Measurements from ENCODE around the gene C10orf71. TPM values are rescaled to one million over a fixed set of nuclear protein-coding genes. Genes with fewer than 3 reads are reported as not detected.

Gene C10orf71
- total and polyA plus RNA-seq, 7 experiments from 2014 or later = not detected

DNA sequence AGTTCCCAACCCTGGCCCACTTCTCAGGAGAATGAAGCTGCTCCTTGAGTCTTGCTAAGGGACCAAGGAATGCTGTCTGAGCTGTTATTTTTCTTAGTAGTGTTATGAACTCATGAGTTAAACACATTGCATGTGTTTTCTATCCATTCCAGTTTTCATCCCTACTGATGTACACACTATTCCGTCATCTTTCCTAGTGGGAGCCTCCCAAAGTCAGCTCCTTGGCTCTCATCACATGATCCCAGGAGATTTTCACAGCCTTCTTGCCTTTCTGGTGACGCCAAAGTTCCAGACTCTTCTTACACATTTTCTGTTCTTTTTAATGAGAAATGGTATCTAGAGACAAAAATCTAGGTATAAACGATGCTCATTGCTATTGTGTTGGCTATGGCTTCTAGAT lies 8.4 kb upstream of the C10orf71 start:
- intact Hi-C loops (cut with micrococcal nuclease) = no loop called here
- no peaks in the 10 kb centered on the region for H3K9me3 Mint-ChIP-seq
- CTCF ChIA-PET = no interaction called here

DNA sequence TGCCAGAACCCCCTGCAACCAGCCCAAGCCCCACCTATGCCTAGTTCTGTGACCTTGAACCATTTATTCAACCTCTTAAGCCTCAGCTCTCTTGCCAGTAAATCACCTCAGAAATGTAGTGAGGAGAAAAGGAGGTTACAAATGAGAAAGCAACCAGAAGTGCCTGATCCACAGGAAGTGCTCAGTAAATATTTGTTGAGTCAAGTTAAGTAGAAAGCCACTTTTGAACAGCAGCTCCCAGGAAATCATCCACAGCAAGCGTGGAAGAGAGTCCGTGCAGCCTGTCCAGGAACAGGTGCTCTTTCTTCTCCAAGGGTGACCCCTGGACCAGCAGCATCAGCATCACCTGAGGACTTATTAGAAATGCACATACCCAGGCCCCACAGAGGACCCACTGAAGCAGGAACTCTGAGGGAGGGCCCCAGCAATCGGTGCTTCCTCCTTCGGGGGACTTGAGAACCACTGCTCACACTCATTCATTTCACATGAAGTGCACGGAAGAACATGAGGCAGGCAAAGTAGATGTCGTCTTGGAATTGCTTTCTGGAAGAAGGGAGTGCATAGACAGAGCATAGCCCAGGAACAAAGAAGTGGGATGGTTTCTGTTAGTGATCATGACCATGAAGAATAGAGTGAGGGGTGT lies 6.3 kb upstream of the C10orf71 start:
- Histone ChIP-seq H3K9me3 (ENCODE audit: control insufficient read depth in 2 of 3, low read length in 3 of 3) (no peaks in the 10 kb centered on the region), H3K27ac (ENCODE audit: low read depth, low read length) (no peak overlapping the region), H3K36me3 (ENCODE audit: control insufficient read depth in 2 of 3, insufficient read depth in 3 of 3, low read length in 3 of 3) (no peaks in the 10 kb centered on the region), H3K4me1 (ENCODE audit: control insufficient read depth in 2 of 2, insufficient read depth in 2 of 2, low read length in 2 of 2) (no peaks in the 10 kb centered on the region), H3K27me3 (ENCODE audit: control insufficient read depth in 2 of 2, insufficient read depth in 2 of 2, low read length in 2 of 2) (no peaks in the 10 kb centered on the region), H3K4me3 (ENCODE audit: low read length) (no peak overlapping the region)
- Mint-ChIP-seq H3K36me3 (no peaks in the 10 kb centered on the region), H3K9me3 (no peaks in the 10 kb centered on the region), H3K4me1 (peaks cover 0 to 2% (median 0%) of the 10 kb centered on the region in 7 donors), H3K27me3 (peaks cover 5 to 21% (median 10%) of the 10 kb centered on the region in 5 donors), H3K27ac (no peak overlapping the region), H3K4me3 (no peak overlapping the region)
- POLR2A ChIA-PET = no interaction called here
- ATAC-seq (no peak), DNase-seq (no peak)
- intact Hi-C loops (cut with micrococcal nuclease) = no loop called here
- CTCF ChIA-PET = no interaction called here

More for the DNA sequence above, 8.4 kb upstream of the C10orf71 start:
- Histone ChIP-seq H3K27me3 (ENCODE audit: control insufficient read depth in 2 of 2, insufficient read depth in 2 of 2, low read length in 2 of 2) (no peaks in the 10 kb centered on the region), H3K4me1 (ENCODE audit: control insufficient read depth in 2 of 2, insufficient read depth in 2 of 2, low read length in 2 of 2) (no peaks in the 10 kb centered on the region), H3K9me3 (ENCODE audit: control insufficient read depth in 2 of 3, low read length in 3 of 3) (no peaks in the 10 kb centered on the region), H3K27ac (ENCODE audit: low read depth, low read length) (no peak overlapping the region), H3K4me3 (ENCODE audit: low read length) (no peak overlapping the region), H3K36me3 (ENCODE audit: control insufficient read depth in 2 of 3, insufficient read depth in 3 of 3, low read length in 3 of 3) (no peaks in the 10 kb centered on the region)
- Mint-ChIP-seq H3K4me1 (peaks cover 0 to 2% (median 0%) of the 10 kb centered on the region in 7 donors), H3K4me3 (no peak overlapping the region), H3K27ac (no peak overlapping the region), H3K36me3 (no peaks in the 10 kb centered on the region), H3K27me3 (peaks cover 5 to 21% (median 10%) of the 10 kb centered on the region in 5 donors)
- POLR2A ChIA-PET = no interaction called here
- ATAC-seq (no peak), DNase-seq (no peak)

DNA sequence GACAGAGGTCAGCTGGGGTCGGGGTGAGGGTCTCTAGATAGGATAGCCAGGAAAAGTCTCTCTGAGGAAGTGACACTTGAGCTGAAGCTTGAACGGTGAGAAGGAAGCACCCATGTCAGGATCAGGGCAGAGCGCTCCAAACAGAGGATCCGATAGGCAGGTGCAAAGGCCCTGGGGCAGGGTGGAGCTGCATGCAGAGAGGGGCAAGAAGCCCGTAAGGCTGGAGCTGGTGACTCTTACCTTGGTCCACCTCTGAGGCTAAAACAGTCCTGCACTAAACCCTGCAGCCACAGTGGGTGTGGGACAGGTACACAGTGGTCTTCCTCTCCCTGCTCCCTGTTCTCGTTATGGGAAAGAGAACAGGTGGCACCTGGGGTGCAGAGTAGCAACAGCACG lies 5.8 kb upstream of the C10orf71 start:
- CTCF ChIA-PET = no interaction called here
- peaks cover 0 to 2% (median 0%) of the 10 kb centered on the region in 7 donors for H3K4me1 Mint-ChIP-seq
- intact Hi-C loops (cut with micrococcal nuclease) = no loop called here

DNA sequence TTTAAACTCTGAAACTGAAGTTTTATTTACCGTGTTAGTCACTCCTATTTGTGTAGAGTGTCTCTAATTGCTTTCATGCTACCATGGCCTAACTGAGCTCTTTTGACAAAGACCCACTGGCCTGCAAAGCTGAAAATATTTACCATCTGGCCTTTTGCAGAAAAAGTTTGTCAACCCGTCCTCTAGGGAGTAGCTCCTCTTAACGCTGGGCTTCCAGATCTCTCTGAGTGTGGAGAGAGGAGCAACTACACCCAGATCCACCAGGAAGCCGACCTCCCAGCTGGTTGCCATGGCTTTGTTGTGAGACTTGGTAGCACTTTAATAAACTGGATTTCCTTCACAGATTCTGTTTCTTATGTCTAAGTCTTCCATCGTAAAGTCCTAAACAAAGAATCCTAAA lies 4.2 kb upstream of the C10orf71 start:
- ATAC-seq (no peak), DNase-seq (no peak)
- Histone ChIP-seq H3K36me3 (ENCODE audit: control insufficient read depth in 2 of 3, insufficient read depth in 3 of 3, low read length in 3 of 3) (no peaks in the 10 kb centered on the region), H3K4me3 (ENCODE audit: low read length) (no peak overlapping the region), H3K9me3 (ENCODE audit: control insufficient read depth in 2 of 3, low read length in 3 of 3) (no peaks in the 10 kb centered on the region), H3K27ac (ENCODE audit: low read depth, low read length) (no peak overlapping the region), H3K4me1 (ENCODE audit: control insufficient read depth in 2 of 2, insufficient read depth in 2 of 2, low read length in 2 of 2) (no peaks in the 10 kb centered on the region), H3K27me3 (ENCODE audit: control insufficient read depth in 2 of 2, insufficient read depth in 2 of 2, low read length in 2 of 2) (no peaks in the 10 kb centered on the region)
- POLR2A ChIA-PET = no interaction called here
- Mint-ChIP-seq H3K27me3 (peaks cover 5 to 21% (median 10%) of the 10 kb centered on the region in 5 donors), H3K9me3 (no peaks in the 10 kb centered on the region), H3K4me3 (no peak overlapping the region), H3K36me3 (no peaks in the 10 kb centered on the region), H3K27ac (no peak overlapping the region), H3K4me1 (peaks cover 0 to 3% (median 0%) of the 10 kb centered on the region in 7 donors)
- intact Hi-C loops (cut with micrococcal nuclease) = no loop called here
- CTCF ChIA-PET = no interaction called here

More for the DNA sequence above, 5.8 kb upstream of the C10orf71 start:
- Histone ChIP-seq H3K27ac (ENCODE audit: low read depth, low read length) (no peak overlapping the region), H3K4me1 (ENCODE audit: control insufficient read depth in 2 of 2, insufficient read depth in 2 of 2, low read length in 2 of 2) (no peaks in the 10 kb centered on the region), H3K36me3 (ENCODE audit: control insufficient read depth in 2 of 3, insufficient read depth in 3 of 3, low read length in 3 of 3) (no peaks in the 10 kb centered on the region), H3K27me3 (ENCODE audit: control insufficient read depth in 2 of 2, insufficient read depth in 2 of 2, low read length in 2 of 2) (no peaks in the 10 kb centered on the region), H3K9me3 (ENCODE audit: control insufficient read depth in 2 of 3, low read length in 3 of 3) (no peaks in the 10 kb centered on the region), H3K4me3 (ENCODE audit: low read length) (no peak overlapping the region)
- Mint-ChIP-seq H3K4me3 (no peak overlapping the region), H3K27me3 (peaks cover 5 to 21% (median 10%) of the 10 kb centered on the region in 5 donors), H3K36me3 (no peaks in the 10 kb centered on the region), H3K27ac (no peak overlapping the region), H3K9me3 (no peaks in the 10 kb centered on the region)
- no peak for ATAC-seq
- POLR2A ChIA-PET = no interaction called here
- no peak for DNase-seq

DNA sequence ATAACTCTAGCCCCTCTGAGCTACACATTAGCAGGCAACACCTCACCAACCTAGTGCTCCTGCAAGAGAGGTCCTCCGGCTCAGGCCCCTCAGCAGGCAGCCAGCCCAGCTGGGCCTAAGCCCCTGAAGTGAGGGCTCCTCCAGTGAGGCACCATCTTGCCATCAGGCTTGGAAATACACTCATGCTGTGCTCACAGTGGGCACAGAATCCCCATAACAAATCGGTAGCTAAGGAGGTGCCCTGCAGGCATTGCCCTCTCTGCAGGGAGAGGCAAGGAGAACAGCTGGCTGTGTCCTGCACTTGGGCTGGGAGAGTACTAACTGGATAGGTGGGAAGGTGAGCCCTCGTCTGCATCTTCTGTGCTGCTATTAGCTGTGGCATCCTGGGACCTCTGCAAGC lies 3.7 kb upstream of the C10orf71 start:
- Histone ChIP-seq H3K27ac (ENCODE audit: low read depth, low read length) (no peak overlapping the region), H3K27me3 (ENCODE audit: control insufficient read depth in 2 of 2, insufficient read depth in 2 of 2, low read length in 2 of 2) (no peaks in the 10 kb centered on the region), H3K9me3 (ENCODE audit: control insufficient read depth in 2 of 3, low read length in 3 of 3) (no peaks in the 10 kb centered on the region), H3K4me1 (ENCODE audit: control insufficient read depth in 2 of 2, insufficient read depth in 2 of 2, low read length in 2 of 2) (no peaks in the 10 kb centered on the region), H3K36me3 (ENCODE audit: control insufficient read depth in 2 of 3, insufficient read depth in 3 of 3, low read length in 3 of 3) (no peaks in the 10 kb centered on the region), H3K4me3 (ENCODE audit: low read length) (no peak overlapping the region)
- ChIA-PET CTCF (no interaction called here), POLR2A (no interaction called here)
- no peak for DNase-seq
- ATAC-seq = no peak
- Mint-ChIP-seq H3K27ac (no peak overlapping the region), H3K36me3 (no peaks in the 10 kb centered on the region), H3K4me1 (peaks cover 0 to 3% (median 0%) of the 10 kb centered on the region in 7 donors), H3K9me3 (no peaks in the 10 kb centered on the region), H3K27me3 (peaks cover 5 to 21% (median 10%) of the 10 kb centered on the region in 5 donors), H3K4me3 (no peak overlapping the region)
- intact Hi-C loops (cut with micrococcal nuclease) = no loop called here

DNA sequence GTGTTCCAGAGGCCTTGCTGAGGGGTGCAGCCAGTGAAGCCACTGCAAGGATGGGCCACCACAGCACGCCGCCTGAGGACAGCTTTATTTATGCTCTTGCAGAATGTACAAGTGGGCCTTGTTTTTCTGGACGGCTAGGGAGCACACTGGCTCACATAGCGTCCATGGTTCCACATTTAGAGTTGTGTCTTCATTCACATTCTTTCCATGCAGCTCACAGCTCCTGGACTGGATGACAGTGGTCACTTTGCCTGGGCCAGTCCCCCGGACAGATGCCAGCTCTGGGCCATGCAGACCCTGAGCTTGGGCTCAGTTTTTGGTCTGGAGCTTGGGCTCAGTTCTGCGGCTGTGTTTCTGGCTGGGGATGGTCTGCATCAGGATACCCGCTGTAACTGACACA lies 2.6 kb upstream of the C10orf71 start:
- ATAC-seq (no peak), DNase-seq (no peak)
- Mint-ChIP-seq H3K36me3 (no peaks in the 10 kb centered on the region), H3K27me3 (peaks cover 5 to 12% (median 10%) of the 10 kb centered on the region in 5 donors), H3K27ac (no peak overlapping the region), H3K4me3 (no peak overlapping the region), H3K4me1 (peaks cover 0 to 3% (median 0%) of the 10 kb centered on the region in 7 donors), H3K9me3 (no peaks in the 10 kb centered on the region)
- H3K4me1 ChIP-seq (ENCODE audit: control insufficient read depth in 2 of 2, insufficient read depth in 2 of 2, low read length in 2 of 2) = no peaks in the 10 kb centered on the region
- ChIA-PET POLR2A (no interaction called here), CTCF (no interaction called here)
- no peaks in the 10 kb centered on the region for H3K9me3 ChIP-seq (ENCODE audit: control insufficient read depth in 2 of 3, low read length in 3 of 3)
- H3K27me3 ChIP-seq (ENCODE audit: control insufficient read depth in 2 of 2, insufficient read depth in 2 of 2, low read length in 2 of 2) = no peaks in the 10 kb centered on the region
- no peak overlapping the region for H3K4me3 ChIP-seq (ENCODE audit: low read length)
- intact Hi-C loops (cut with micrococcal nuclease) = no loop called here
- no peak overlapping the region for H3K27ac ChIP-seq (ENCODE audit: low read depth, low read length)
- H3K36me3 ChIP-seq (ENCODE audit: control insufficient read depth in 2 of 3, insufficient read depth in 3 of 3, low read length in 3 of 3) = no peaks in the 10 kb centered on the region

DNA sequence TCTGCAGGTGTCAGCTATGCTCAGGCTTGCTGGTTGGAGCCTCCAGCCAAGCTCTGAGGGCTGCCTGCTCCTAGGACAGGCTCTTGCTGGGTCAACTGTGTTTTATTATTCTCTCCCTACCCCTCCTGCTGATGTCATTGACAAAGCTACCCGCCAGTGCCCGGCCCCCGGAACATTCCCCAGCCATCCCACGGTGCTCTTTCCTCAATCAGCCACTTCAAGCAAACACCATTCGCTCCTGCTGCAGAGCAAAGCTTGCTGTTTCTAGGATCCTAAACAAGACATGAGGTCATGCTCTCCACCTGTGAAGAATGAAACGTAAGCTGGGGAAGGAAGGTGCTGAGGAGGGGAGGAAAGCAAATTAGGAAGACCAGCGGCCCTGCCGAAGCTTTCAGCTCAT lies 2.1 kb upstream of the C10orf71 start:
- H3K4me1 ChIP-seq (ENCODE audit: control insufficient read depth in 2 of 2, insufficient read depth in 2 of 2, low read length in 2 of 2) = no peaks in the 10 kb centered on the region
- ATAC-seq (no peak), DNase-seq (no peak)
- H3K27me3 Mint-ChIP-seq = peaks cover 5 to 10% (median 9%) of the 10 kb centered on the region in 5 donors
- no peaks in the 10 kb centered on the region for H3K36me3 Mint-ChIP-seq
- H3K9me3 Mint-ChIP-seq = no peaks in the 10 kb centered on the region
- H3K36me3 ChIP-seq (ENCODE audit: control insufficient read depth in 2 of 3, insufficient read depth in 3 of 3, low read length in 3 of 3) = no peaks in the 10 kb centered on the region
- H3K27ac Mint-ChIP-seq = no peak overlapping the region
- POLR2A ChIA-PET = no interaction called here
- no peaks in the 10 kb centered on the region for H3K27me3 ChIP-seq (ENCODE audit: control insufficient read depth in 2 of 2, insufficient read depth in 2 of 2, low read length in 2 of 2)
- H3K27ac ChIP-seq (ENCODE audit: low read depth, low read length) = no peak overlapping the region
- H3K4me3 Mint-ChIP-seq = no peak overlapping the region
- peaks cover 0 to 3% (median 0%) of the 10 kb centered on the region in 7 donors for H3K4me1 Mint-ChIP-seq
- no peaks in the 10 kb centered on the region for H3K9me3 ChIP-seq (ENCODE audit: control insufficient read depth in 2 of 3, low read length in 3 of 3)
- intact Hi-C loops (cut with micrococcal nuclease) = no loop called here
- H3K4me3 ChIP-seq (ENCODE audit: low read length) = no peak overlapping the region
- CTCF ChIA-PET = no interaction called here

All from naive thymus-derived CD4-positive, alpha-beta T cell (primary cell).